H1 (cell line): ENCODE results near the gene WASL.

Experiments used
- CBX5 ChIP-seq: fragments of 300-800, 300-1000 bp; sonication (generic); IDR thresholded peaks from 2 replicates; pipeline ENCODE4 v1.7.1; 2016; ENCODE audit warnings: antibody characterized with exemption, low read length, low read depth
- POLR2A ChIP-seq, 2 experiments: IDR thresholded peaks; 1 replicate in 1 of 2; 2 replicates in 1 of 2; pipeline ENCODE4 v1.6.1; 2011; ENCODE audit warnings: low read depth in 2 of 2, low read length in 2 of 2, mild to moderate bottlenecking in 2 of 2; ENCODE audit errors: control extremely low read depth in 1 of 2
- POLR2AphosphoS5 ChIP-seq: IDR thresholded peaks from 2 replicates; pipeline ENCODE4 v1.6.1; 2011; ENCODE audit warnings: low read depth, low read length
- RXRA ChIP-seq: IDR thresholded peaks from 2 replicates; pipeline ENCODE4 v1.6.1; 2011; ENCODE audit warnings: low read depth, mild to moderate bottlenecking, low read length, moderate library complexity; ENCODE audit not compliant: insufficient read depth

DNA sequence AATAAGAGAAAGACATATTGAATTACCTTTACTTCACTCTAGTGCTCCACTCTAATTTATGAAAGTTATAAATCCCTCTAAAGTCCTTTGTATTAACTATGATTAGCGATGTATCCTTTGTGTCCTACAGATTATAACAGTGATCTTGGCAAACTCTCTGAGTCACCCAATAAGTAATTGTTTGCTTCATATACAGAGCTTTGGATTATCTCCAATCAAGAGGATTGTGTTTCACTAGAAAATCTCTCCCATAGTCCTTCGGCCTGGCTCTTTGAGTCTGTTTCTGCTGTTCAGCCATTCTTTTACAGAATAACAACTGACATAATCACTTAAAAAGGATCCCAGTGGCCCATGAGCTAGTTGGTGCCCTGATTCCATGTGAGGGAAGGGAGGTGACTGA is 83.6 kb downstream of the WASL start:
- no peak for TF ChIP-seq CBX5
- TF ChIP-seq RXRA: no peak
- TF ChIP-seq POLR2AphosphoS5: no peak
- TF ChIP-seq POLR2A (IDR thresholded peaks at IDR 0.05; ENCODE audit: control extremely low read depth in 1 of 2, low read depth in 2 of 2, low read length in 2 of 2): no peak
